ENCODE measurements around the gene ELP4.

ELP4 gene

DNA sequence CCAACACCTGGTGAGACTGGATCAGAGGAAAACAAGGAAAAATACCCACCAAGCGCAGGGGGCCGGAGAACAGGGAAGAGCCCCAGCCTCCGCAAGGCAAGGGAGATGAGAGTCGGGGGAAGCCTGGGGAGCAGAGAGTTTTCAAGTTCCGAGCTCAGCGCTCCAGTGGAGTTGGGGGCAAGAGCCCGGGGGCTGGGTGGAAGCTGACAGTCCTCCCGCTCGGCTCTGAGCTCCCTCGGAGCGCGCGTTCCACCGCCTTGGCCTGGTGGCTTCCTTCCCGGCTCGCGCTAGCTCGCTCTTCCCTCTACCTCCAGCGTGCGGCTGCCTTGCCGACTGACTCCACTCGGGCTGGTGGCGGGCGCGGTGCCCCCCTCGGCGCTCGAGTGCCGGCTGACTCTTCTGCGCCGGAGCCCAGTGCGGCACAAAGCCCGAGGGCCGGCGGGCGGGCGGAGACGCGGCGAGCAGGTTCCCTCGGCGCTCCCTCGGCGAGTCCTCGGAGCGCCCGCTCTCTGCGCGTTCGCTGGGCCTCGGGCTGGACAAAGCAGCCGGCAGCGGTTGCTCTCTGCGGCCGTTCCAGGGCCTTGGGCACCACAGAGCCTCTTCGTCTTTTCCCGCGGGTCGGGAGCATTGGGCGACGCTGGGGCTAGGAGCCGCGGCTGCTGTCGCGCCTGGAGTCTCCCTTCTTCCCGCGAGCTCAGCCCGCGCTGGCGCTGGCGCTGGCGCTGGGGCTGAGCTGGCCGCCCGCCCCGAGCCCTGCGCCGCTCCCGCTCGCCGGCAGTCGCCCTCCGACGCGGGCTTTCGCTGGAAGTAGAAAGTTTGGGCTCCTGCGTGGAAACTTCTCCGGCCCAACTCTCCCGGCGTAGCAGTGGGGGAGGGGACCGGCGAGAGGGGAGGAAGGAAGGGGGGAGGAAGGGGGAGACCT lies 300.6 kb downstream of the ELP4 start (continued):
- TF ChIP-seq, protein P1, sequence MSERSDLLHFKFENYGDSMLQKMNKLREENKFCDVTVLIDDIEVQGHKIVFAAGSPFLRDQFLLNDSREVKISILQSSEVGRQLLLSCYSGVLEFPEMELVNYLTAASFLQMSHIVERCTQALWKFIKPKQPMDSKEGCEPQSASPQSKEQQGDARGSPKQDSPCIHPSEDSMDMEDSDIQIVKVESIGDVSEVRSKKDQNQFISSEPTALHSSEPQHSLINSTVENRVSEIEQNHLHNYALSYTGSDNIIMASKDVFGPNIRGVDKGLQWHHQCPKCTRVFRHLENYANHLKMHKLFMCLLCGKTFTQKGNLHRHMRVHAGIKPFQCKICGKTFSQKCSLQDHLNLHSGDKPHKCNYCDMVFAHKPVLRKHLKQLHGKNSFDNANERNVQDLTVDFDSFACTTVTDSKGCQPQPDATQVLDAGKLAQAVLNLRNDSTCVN (tag by site-specific recombination; optimal IDR thresholded peaks at IDR 0.05) = peak; percentile 94
- no peak for TF ChIP-seq ZNF664 (tag by site-specific recombination; IDR thresholded peaks at IDR 0.05)
- TF ChIP-seq ZNF426 (tag by site-specific recombination; IDR thresholded peaks at IDR 0.05) = no peak
- TF ChIP-seq GLIS1 (tag by site-specific recombination; IDR thresholded peaks at IDR 0.05) = peak; percentile 66; the same call in 1 of the 2 replicates
- TF ChIP-seq KLF10 (tag by site-specific recombination; IDR thresholded peaks at IDR 0.05) = no peak
- TF ChIP-seq ZNF138 (tag by site-specific recombination; IDR thresholded peaks at IDR 0.05; ENCODE audit: borderline replicate concordance) = no peak
- no peak for TF ChIP-seq ZNF18 (tag by site-specific recombination; IDR thresholded peaks at IDR 0.05)
- peak; percentile 88 for TF ChIP-seq ZBTB17 (tag by site-specific recombination; IDR thresholded peaks at IDR 0.05)
- TF ChIP-seq ZNF398 (tag by site-specific recombination; IDR thresholded peaks at IDR 0.05) = no peak
- TF ChIP-seq, protein P2, sequence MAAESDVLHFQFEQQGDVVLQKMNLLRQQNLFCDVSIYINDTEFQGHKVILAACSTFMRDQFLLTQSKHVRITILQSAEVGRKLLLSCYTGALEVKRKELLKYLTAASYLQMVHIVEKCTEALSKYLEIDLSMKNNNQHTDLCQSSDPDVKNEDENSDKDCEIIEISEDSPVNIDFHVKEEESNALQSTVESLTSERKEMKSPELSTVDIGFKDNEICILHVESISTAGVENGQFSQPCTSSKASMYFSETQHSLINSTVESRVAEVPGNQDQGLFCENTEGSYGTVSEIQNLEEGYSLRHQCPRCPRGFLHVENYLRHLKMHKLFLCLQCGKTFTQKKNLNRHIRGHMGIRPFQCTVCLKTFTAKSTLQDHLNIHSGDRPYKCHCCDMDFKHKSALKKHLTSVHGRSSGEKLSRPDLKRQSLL (tag by site-specific recombination; IDR thresholded peaks at IDR 0.05) = peak; percentile 22; the same call in 1 of the 2 replicates
- TF ChIP-seq ZNF324 (tag by site-specific recombination; IDR thresholded peaks at IDR 0.05) = no peak
- TF ChIP-seq ZNF837 (tag by site-specific recombination; IDR thresholded peaks at IDR 0.05) = no peak
- TF ChIP-seq ZNF585B (tag by site-specific recombination; IDR thresholded peaks at IDR 0.05) = no peak

DNA sequence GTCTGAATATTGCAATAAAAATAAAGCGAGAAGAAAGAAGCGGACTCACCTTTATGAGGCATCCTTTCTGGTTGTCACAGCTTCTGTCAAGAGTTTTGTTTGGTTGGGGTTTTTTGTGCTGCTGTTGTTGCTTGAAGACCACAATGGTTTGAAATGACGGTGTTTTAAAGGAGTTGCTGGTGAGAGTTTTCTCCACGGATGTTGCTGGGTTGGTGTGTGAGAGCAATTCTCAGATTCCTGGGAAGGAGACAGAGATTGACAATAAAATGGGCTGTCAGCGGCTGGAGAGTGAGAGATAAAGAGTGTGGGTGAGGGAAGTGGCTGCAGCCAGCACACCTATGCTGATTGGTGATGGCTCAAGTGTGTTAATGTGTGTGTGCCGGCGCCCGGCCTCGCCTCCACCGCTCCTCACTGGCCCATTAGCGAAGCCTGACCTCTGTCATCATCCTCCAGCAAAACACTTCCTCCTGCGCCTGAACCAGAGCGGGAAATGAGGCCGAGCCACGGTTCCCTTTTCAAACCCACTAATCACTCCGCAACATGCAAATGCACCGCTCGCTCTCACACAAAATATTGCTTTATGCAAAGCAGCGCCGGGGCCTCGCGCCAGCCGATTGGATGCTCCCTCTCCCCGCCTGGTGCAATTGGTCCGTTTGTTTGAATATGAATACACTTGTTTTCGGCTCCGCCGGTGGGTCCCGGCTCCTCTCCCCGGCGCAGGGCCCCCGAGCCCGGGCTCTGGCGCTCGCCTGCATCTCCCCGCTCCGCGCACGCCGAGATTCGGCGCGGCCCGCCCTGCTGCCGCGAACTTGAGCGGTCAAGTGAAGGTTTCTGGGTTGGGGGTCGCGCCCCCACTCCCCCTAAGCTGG lies 301.4 kb downstream of the ELP4 start, which contains the start of gene PAX6:
TSS of gene PAX6 (minus strand) at position 544 of the 869 bp plus-strand sequence. CDS start 4,911 bp downstream, outside the sequence.
- ChIA-PET POLR2A (interaction anchor here (1.4 to 1.5 kb wide), 2 partner anchors 20 to 280 kb away, joined by 4 to 5 read pairs; partner anchors contain the start of gene RCN1), CTCF (interaction anchor here (3.2 kb wide), 1 partner anchor 147 kb away, joined by 13 read pairs; no protein-coding TSS in a partner anchor)
- Histone ChIP-seq H3K4me3 (ENCODE audit: low read depth, low read length) (peak within 1 kb of the TSS; percentile 84), H3K27ac (ENCODE audit: extremely low read depth, low read depth, low read length) (peak within 1 kb of the TSS; percentile 93), H3K36me3 (ENCODE audit: control insufficient read depth in 2 of 2, insufficient read depth in 1 of 2, low read length in 2 of 2) (peaks cover 0 to 17% of the 10 kb centered on the region in 2 experiments; a peak in 1 of 3 replicates), H3K4me1 (ENCODE audit: control insufficient read depth, insufficient read depth, low read length) (no peaks in the 10 kb centered on the region), H3K9me3 (ENCODE audit: control insufficient read depth, insufficient read depth, low read depth, low read length) (no peaks in the 10 kb centered on the region)
- no peak for TF ChIP-seq ZNF768 (tag by site-specific recombination; IDR thresholded peaks at IDR 0.05)
- TF ChIP-seq ZSCAN30 (tag by site-specific recombination; IDR thresholded peaks at IDR 0.05) = peak; percentile 84; the same call in 1 of the 2 replicates
- TF ChIP-seq ZNF555 (tag by site-specific recombination; conservative IDR thresholded peaks at IDR 0.05) = no peak
- no peak for TF ChIP-seq ZNF623 (tag by site-specific recombination; IDR thresholded peaks at IDR 0.05)
- no peak for TF ChIP-seq ZNF585B (tag by site-specific recombination; IDR thresholded peaks at IDR 0.05)
- TF ChIP-seq HIC1 (tag by site-specific recombination; IDR thresholded peaks at IDR 0.05) = no peak
- TF ChIP-seq ZNF580 (tag by site-specific recombination; IDR thresholded peaks at IDR 0.05) = peak; percentile 18; the same call in 1 of the 2 replicates
- TF ChIP-seq KLF16 (tag by site-specific recombination; IDR thresholded peaks at IDR 0.05) = peak; percentile 51; the same call in 1 of the 2 replicates
- no peak for TF ChIP-seq ZNF596 (tag by site-specific recombination; IDR thresholded peaks at IDR 0.05)
- no peak for TF ChIP-seq ZNF341 (tag by site-specific recombination; IDR thresholded peaks at IDR 0.05; ENCODE audit: low read depth)

Measured in HEK293 (cell line).